ENCODE measurements around the gene SP110. TPM values are rescaled to one million over a fixed set of nuclear protein-coding genes. Genes with fewer than 3 reads are reported as not detected.

SP110 gene
- total RNA-seq, 1 experiment from 2014 or later: 0.75 TPM

Other genes with a start within 250 kb of the SP110 start
- gene SLC16A14, start 151.1 kb downstream of the SP110 start, total RNA-seq (2022): 0.19 TPM in 1 of 2 replicates, not detected in the other
- not detected in 2 replicates for gene SP140, start 5.8 kb upstream of the SP110 start, total RNA-seq (2022)
- 0.26 TPM in 1 of 2 replicates, not detected in the other for gene SP140L, start 107.2 kb upstream of the SP110 start, total RNA-seq (2022)
- gene SP100, start 196.2 kb upstream of the SP110 start, total RNA-seq (2022): 6.3 and 7.8 TPM in 2 replicates

All from Caco-2 (cell line).